NK-92 (cell line): ENCODE data around the gene BDH1.
"Not testable (repeated sequence)": the region's sequence is repeated elsewhere in the genome, so short reads cannot be mapped to it uniquely, and the experiment has no call there.

Source experiments
- DNase-seq: peaks from one replicate; lab custom pipeline; 2025; ENCODE audit not compliant: unreplicated experiment; lab: John Stamatoyannopoulos, UW

BDH1 gene

GRCh38 chr3:197555281-197556261, at the start of gene BDH1:
TSS of gene BDH1 (minus strand) at chr3:197555968. CDS start at chr3:197546443, 9,525 bp downstream.
- no peak for DNase-seq

- DNase-seq, result no peak
Measured at GRCh38 chr3:197603317-197603933, 47.7 kb upstream of the BDH1 start.

- DNase-seq, result not testable (repeated sequence)
Measured at GRCh38 chr3:197602351-197602750, 46.6 kb upstream of the BDH1 start.

- not testable (repeated sequence) for DNase-seq
Measured at GRCh38 chr3:197601566-197601840, 45.7 kb upstream of the BDH1 start.

GRCh38 chr3:197600796-197601565, 45.2 kb upstream of the BDH1 start:
- no peak for DNase-seq

- DNase-seq, result no peak
Measured at GRCh38 chr3:197599089-197599765, 43.5 kb upstream of the BDH1 start.

GRCh38 chr3:197598404-197598980, 42.7 kb upstream of the BDH1 start:
- DNase-seq, result no peak

- no peak for DNase-seq
Measured at GRCh38 chr3:197597335-197597734, 41.6 kb upstream of the BDH1 start.

GRCh38 chr3:197595470-197596185, 39.9 kb upstream of the BDH1 start:
- DNase-seq, result no peak

- no peak for DNase-seq
Measured at GRCh38 chr3:197593046-197593380, 37.2 kb upstream of the BDH1 start.

- DNase-seq, result no peak
Measured at GRCh38 chr3:197592361-197593045, 36.7 kb upstream of the BDH1 start.

- no peak for DNase-seq
Measured at GRCh38 chr3:197591816-197592215, 36.0 kb upstream of the BDH1 start.

- no peak for DNase-seq
Measured at GRCh38 chr3:197590313-197590962, 34.7 kb upstream of the BDH1 start.

- DNase-seq, result no peak
Measured at GRCh38 chr3:197589545-197589944, 33.8 kb upstream of the BDH1 start.

- DNase-seq, result not testable (repeated sequence)
Measured at GRCh38 chr3:197586768-197587167, 31.0 kb upstream of the BDH1 start.

GRCh38 chr3:197586181-197586580, 30.4 kb upstream of the BDH1 start:
- DNase-seq, result no peak

GRCh38 chr3:197584733-197585132, 29.0 kb upstream of the BDH1 start:
- DNase-seq, result no peak

GRCh38 chr3:197583371-197583770, 27.6 kb upstream of the BDH1 start:
- DNase-seq, result no peak

- no peak for DNase-seq
Measured at GRCh38 chr3:197580253-197580691, 24.5 kb upstream of the BDH1 start.
